IMR-90 (cell line): ENCODE results near the gene RPS3. TPM values are rescaled to one million over a fixed set of nuclear protein-coding genes. Genes with fewer than 3 reads are reported as not detected.
A peak's percentile ranks its signal among the peaks of the same experiment; 100 is the strongest.

ENCODE experiments used
- ATAC-seq: fragments of 200-7000 bp; cut with Tn5 transposase; 2 replicates; pipeline ENCODE4 v1.9.1; 2020; ENCODE audit warnings: low read depth, mild to moderate bottlenecking, moderate library complexity
- BruUV-seq: library from RNA; stranded (reverse); fragments of 400-500 nt; replicated peaks from 2 replicates; lab custom pipeline; 2021; lab: Mats Ljungman, UMichigan
- CTCF ChIA-PET: fragments of 300-600 bp; formaldehyde crosslinking; extraction: SDS; loops from one replicate; lab custom pipeline; 2021; ENCODE audit warnings: antibody characterized with exemption; lab: Yijun Ruan, JAX
- POLR2A ChIA-PET: fragments of 300-600 bp; sonication (Branson Sonifier 250); formaldehyde crosslinking; loops from one replicate; lab custom pipeline; 2022; ENCODE audit warnings: antibody characterized with exemption; ENCODE audit not compliant: unreplicated experiment; lab: Charles Lee
- DNase-seq: peaks from one replicate; pipeline ENCODE4 v3.0.0; 2013
- H2AFZ ChIP-seq: replicated peaks from 2 replicates; pipeline ENCODE3; 2013; ENCODE audit warnings: low read length, mild to moderate bottlenecking; ENCODE audit not compliant: poor library complexity
- H2AK5ac ChIP-seq: 2 replicates; pipeline ENCODE4 v1.6.1; 2013; ENCODE audit warnings: low read depth, low read length, inconsistent platforms
- H2AK9ac ChIP-seq: replicated peaks from 2 replicates; pipeline ENCODE3; 2013; ENCODE audit warnings: mild to moderate bottlenecking, low read depth, low read length, moderate library complexity; ENCODE audit not compliant: poor library complexity
- H2BK120ac ChIP-seq: 2 replicates; pipeline ENCODE4 v1.6.1; 2013; ENCODE audit warnings: low read depth, low read length, inconsistent platforms
- H2BK15ac ChIP-seq: 3 replicates; pipeline ENCODE4 v1.6.1; 2013; ENCODE audit warnings: low read depth, low read length, inconsistent platforms
- H2BK20ac ChIP-seq: 2 replicates; pipeline ENCODE4 v1.6.1; 2013; ENCODE audit warnings: low read depth, mild to moderate bottlenecking, inconsistent platforms, low read length, moderate library complexity
- H2BK5ac ChIP-seq: 2 replicates; pipeline ENCODE4 v1.6.1; 2013; ENCODE audit warnings: mild to moderate bottlenecking, low read depth, low read length, inconsistent platforms; ENCODE audit not compliant: poor library complexity, severe bottlenecking
- H3K14ac ChIP-seq: replicated peaks from 2 replicates; pipeline ENCODE4 v1.6.1; 2013; ENCODE audit warnings: low read depth, low read length, inconsistent platforms
- H3K18ac ChIP-seq: 2 replicates; pipeline ENCODE4 v1.6.1; 2013; ENCODE audit warnings: low read depth, low read length, control low read depth
- H3K23ac ChIP-seq: 2 replicates; pipeline ENCODE4 v1.6.1; 2013; ENCODE audit warnings: low read depth, low read length, inconsistent platforms
- H3K27ac ChIP-seq: 2 replicates; pipeline ENCODE4 v1.5.1; 2013; ENCODE audit warnings: mild to moderate bottlenecking, control low read depth, low read length; ENCODE audit not compliant: insufficient read depth
- H3K27me3 ChIP-seq: 2 replicates; pipeline ENCODE4 v1.6.1; 2013; ENCODE audit warnings: low read length; ENCODE audit not compliant: control insufficient read depth, insufficient read depth
- H3K36me3 ChIP-seq: 2 replicates; pipeline ENCODE4 v1.6.1; 2013; ENCODE audit warnings: low read length, mixed read lengths; ENCODE audit not compliant: control insufficient read depth, insufficient read depth
- H3K4ac ChIP-seq: 2 replicates; pipeline ENCODE4 v1.6.1; 2013; ENCODE audit warnings: low read depth, low read length, inconsistent platforms
- H3K4me1 ChIP-seq: 2 replicates; pipeline ENCODE4 v1.6.1; 2013; ENCODE audit warnings: low read length, mixed read lengths; ENCODE audit not compliant: control insufficient read depth, insufficient read depth
- H3K4me2 ChIP-seq: 2 replicates; pipeline ENCODE4 v1.6.1; 2013; ENCODE audit warnings: low read depth, mild to moderate bottlenecking, control low read depth, low read length, moderate library complexity
- H3K4me3 ChIP-seq: 2 replicates; pipeline ENCODE4 v1.5.1; 2013; ENCODE audit warnings: low read depth, mild to moderate bottlenecking, control low read depth, low read length, moderate library complexity; ENCODE audit not compliant: insufficient read depth
- H3K56ac ChIP-seq: 2 replicates; pipeline ENCODE4 v1.6.1; 2013; ENCODE audit warnings: low read length, inconsistent platforms; ENCODE audit not compliant: insufficient read depth; ENCODE audit errors: extremely low read depth
- H3K79me1 ChIP-seq, 2 experiments: 2 replicates each; pipeline ENCODE4 v1.6.1; 2013; ENCODE audit warnings: low read length in 2 of 2, inconsistent platforms in 1 of 2, low read depth in 1 of 2
- H3K9ac ChIP-seq: 2 replicates; pipeline ENCODE4 v1.6.1; 2013; ENCODE audit warnings: low read depth, low read length, control low read depth
- H3K9me1 ChIP-seq: 2 replicates; pipeline ENCODE4 v1.6.1; 2013; ENCODE audit warnings: low read length, inconsistent platforms; ENCODE audit not compliant: insufficient read depth
- H3K9me3 ChIP-seq: 2 replicates; pipeline ENCODE4 v1.6.1; 2013; ENCODE audit warnings: low read length; ENCODE audit not compliant: control insufficient read depth, insufficient read depth
- H4K20me1 ChIP-seq: 2 replicates; pipeline ENCODE4 v1.6.1; 2013; ENCODE audit warnings: low read length, inconsistent platforms; ENCODE audit not compliant: insufficient read depth
- H4K5ac ChIP-seq: 2 replicates; pipeline ENCODE4 v1.6.1; 2013; ENCODE audit warnings: mild to moderate bottlenecking, low read depth, low read length, control low read depth
- H4K8ac ChIP-seq, 2 experiments: 2 replicates each; pipeline ENCODE4 v1.6.1; 2013; ENCODE audit warnings: low read depth in 2 of 2, low read length in 2 of 2, control low read depth in 1 of 2, inconsistent platforms in 1 of 2
- H4K91ac ChIP-seq: 2 replicates; pipeline ENCODE4 v1.6.1; 2013; ENCODE audit warnings: low read depth, low read length, inconsistent platforms; ENCODE audit not compliant: insufficient read depth
- MAFK ChIP-seq: IDR thresholded peaks from 2 replicates; pipeline ENCODE4 v1.6.1; 2012; ENCODE audit warnings: low read depth, low read length, improper control_type of control experiment
- MAZ ChIP-seq: IDR thresholded peaks from 2 replicates; pipeline ENCODE4 v1.6.1; 2012; ENCODE audit warnings: low read depth, mild to moderate bottlenecking, low read length, improper control_type of control experiment, moderate library complexity, borderline replicate concordance
- MXI1 ChIP-seq: IDR thresholded peaks from 2 replicates; pipeline ENCODE4 v1.6.1; 2012; ENCODE audit warnings: low read depth, mild to moderate bottlenecking, low read length, moderate library complexity, borderline replicate concordance
- RAD21 ChIP-seq: IDR thresholded peaks from 2 replicates; pipeline ENCODE4 v1.6.1; 2012; ENCODE audit warnings: low read length, improper control_type of control experiment
- SMC3 ChIP-seq: fragments of 150-350 bp; IDR thresholded peaks from 2 replicates; pipeline ENCODE4 v1.6.1; 2016; ENCODE audit warnings: low read depth, mild to moderate bottlenecking, antibody characterized with exemption, low read length, moderate library complexity
- WGBS, 2 experiments: methylation state at CpG; one replicate each; pipeline versions ENCODE4 v1.1.5 to v1.1.7; 2013; ENCODE audit warnings: missing lambda C conversion rate in 2 of 2; ENCODE audit not compliant: insufficient read length in 1 of 2; ENCODE audit errors: extremely low coverage in 2 of 2; 5-methylcytosine and 5-hydroxymethylcytosine counted together
- dilution Hi-C: fragments of 300-500 bp; cut with HindIII; formaldehyde crosslinking; loops from one replicate; pipeline ENCODE4 v1.14.3; 2018; ENCODE audit warnings: low sequenced_read_pairs; ENCODE audit not compliant: unreplicated experiment
- in situ Hi-C: fragments of 300-500 bp; cut with MboI; formaldehyde crosslinking; loops from 3 replicates; pipeline ENCODE4 v1.14.3; 2019; ENCODE audit warnings: low sequenced_read_pairs, inconsistent platforms, mixed read lengths
- intact Hi-C: fragments of 100-400 bp; cut with micrococcal nuclease; formaldehyde crosslinking; loops from 2 replicates; pipeline ENCODE4 v1.10.0; 2022
- polyA plus RNA-seq, 3 experiments: library from polyadenylated mRNA; depleted of rRNA; stranded (reverse); fragments of >200 nt; gene quantifications; 2 replicates each; pipeline ENCODE4 v1.2.3, GENCODE V29; 2012; ENCODE audit warnings: low replicate concordance in 1 of 3
- total RNA-seq: library from RNA; depleted of rRNA; stranded (reverse); fragments of >200 nt; gene quantifications from 2 replicates; pipeline ENCODE4 v1.2.3, GENCODE V29; 2012
- TF ChIP-seq, protein P1 (sequence below): conservative IDR thresholded peaks from 2 replicates; pipeline ENCODE4 v1.5.1; 2012; ENCODE audit warnings: mild to moderate bottlenecking, low read depth, low read length, improper control_type of control experiment
- TF ChIP-seq, protein P2 (sequence below): fragments of 150-350 bp; IDR thresholded peaks from 2 replicates; pipeline ENCODE4 v1.6.1; 2017; ENCODE audit warnings: mild to moderate bottlenecking, antibody characterized with exemption, low read length, low read depth

Gene RPS3
- total and polyA plus RNA-seq, 2 of the 4 experiments (the other 2 are of a cell fraction), result 2,360 to 2,477 TPM

DNA sequence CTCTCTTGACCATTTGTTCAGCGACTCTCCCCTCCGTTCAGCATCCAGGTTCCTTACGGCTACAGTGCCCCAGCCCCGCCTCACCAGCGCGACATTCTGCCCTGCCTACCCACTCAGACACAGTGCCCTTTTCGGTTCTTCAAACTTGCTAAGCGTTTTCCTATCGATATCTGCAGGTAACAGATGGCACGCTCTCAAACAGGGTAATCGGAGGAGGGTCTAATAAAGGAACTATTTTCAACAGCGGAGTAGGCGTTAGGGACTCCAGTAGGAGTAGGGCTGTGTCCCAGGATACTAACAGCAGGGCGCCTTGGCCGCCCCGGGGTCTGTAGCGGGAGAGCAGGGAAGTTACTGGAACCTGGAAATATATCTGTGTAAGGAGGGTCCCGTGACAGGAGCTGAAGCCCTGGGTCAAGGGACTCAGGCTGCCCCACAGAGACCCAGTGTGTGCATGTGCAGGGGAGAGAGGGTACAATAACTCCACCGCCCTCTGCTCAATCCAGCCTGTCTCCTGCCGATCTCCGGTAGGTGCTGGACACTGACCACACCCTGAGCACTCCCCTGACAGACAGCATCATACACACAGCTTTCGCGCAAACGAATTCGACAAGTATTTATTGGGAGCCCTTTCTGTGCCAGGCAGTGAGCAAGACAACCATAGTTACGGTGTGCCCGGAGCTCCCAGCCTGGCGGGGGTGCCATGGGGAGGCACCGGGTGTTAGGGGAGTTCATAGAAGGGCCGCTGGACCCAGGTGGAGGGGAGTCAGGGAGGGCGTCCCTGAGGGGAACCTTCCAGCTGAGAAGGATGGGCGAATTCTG lies 31.6 kb downstream of the RPS3 start:
- H4K20me1 ChIP-seq, result 0 out of 2 replicates have a peak, but pooled peaks cover 3% of the 10 kb centered on the region
- dilution Hi-C loops, result no loop called here
- H3K27ac ChIP-seq, result no peak overlapping the region
- ChIA-PET POLR2A (no interaction called here), CTCF (interaction anchor here (1.1 kb wide), 1 partner anchor 30 kb away, joined by 3 read pairs; no protein-coding TSS in a partner anchor)
- H2BK5ac ChIP-seq, result no peak overlapping the region
- H2BK20ac ChIP-seq, result no peak overlapping the region; the same call in 1 of the 2 replicates
- no peaks in the 10 kb centered on the region for H3K9me1 ChIP-seq
- peaks cover 6% of the 10 kb centered on the region for H3K9me3 ChIP-seq
- peaks cover 36% of the 10 kb centered on the region for H3K27me3 ChIP-seq
- H2AK9ac ChIP-seq, result no peak overlapping the region
- no TSS peak for BruUV-seq
- intact Hi-C loops, result no loop called here
- ATAC-seq (no peak), DNase-seq (no peak)
- H4K91ac ChIP-seq, result no peak overlapping the region
- H3K4ac ChIP-seq, result peak overlapping the region; percentile 43; the same call in 1 of the 2 replicates
- H3K23ac ChIP-seq, result peak overlapping the region; percentile 85
- peak overlapping the region; percentile 91 for H2AFZ ChIP-seq
- peak overlapping the region; percentile 40; the same call in 1 of the 2 replicates for H3K4me3 ChIP-seq
- no peaks in the 10 kb centered on the region for H3K36me3 ChIP-seq
- H2BK120ac ChIP-seq, result no peak overlapping the region
- peak overlapping the region; percentile 48 for H3K4me2 ChIP-seq
- H4K8ac ChIP-seq, result peak overlapping the region; percentile 22 to 86; a peak in 3 of 4 replicates
- H3K4me1 ChIP-seq, result 0 out of 2 replicates have a peak, but pooled peaks cover 3% of the 10 kb centered on the region
- no peak overlapping the region for H3K14ac ChIP-seq
- H2BK15ac ChIP-seq, result no peak overlapping the region
- TF ChIP-seq MAZ (no peak), MXI1 (no peak), MAFK (no peak), SMC3 (no peak), RAD21 (no peak)
- TF ChIP-seq, protein P1, sequence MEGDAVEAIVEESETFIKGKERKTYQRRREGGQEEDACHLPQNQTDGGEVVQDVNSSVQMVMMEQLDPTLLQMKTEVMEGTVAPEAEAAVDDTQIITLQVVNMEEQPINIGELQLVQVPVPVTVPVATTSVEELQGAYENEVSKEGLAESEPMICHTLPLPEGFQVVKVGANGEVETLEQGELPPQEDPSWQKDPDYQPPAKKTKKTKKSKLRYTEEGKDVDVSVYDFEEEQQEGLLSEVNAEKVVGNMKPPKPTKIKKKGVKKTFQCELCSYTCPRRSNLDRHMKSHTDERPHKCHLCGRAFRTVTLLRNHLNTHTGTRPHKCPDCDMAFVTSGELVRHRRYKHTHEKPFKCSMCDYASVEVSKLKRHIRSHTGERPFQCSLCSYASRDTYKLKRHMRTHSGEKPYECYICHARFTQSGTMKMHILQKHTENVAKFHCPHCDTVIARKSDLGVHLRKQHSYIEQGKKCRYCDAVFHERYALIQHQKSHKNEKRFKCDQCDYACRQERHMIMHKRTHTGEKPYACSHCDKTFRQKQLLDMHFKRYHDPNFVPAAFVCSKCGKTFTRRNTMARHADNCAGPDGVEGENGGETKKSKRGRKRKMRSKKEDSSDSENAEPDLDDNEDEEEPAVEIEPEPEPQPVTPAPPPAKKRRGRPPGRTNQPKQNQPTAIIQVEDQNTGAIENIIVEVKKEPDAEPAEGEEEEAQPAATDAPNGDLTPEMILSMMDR, result no peak
- TF ChIP-seq, protein P2, sequence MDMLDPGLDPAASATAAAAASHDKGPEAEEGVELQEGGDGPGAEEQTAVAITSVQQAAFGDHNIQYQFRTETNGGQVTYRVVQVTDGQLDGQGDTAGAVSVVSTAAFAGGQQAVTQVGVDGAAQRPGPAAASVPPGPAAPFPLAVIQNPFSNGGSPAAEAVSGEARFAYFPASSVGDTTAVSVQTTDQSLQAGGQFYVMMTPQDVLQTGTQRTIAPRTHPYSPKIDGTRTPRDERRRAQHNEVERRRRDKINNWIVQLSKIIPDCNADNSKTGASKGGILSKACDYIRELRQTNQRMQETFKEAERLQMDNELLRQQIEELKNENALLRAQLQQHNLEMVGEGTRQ, result no peak
- 48% methylated on average over 9 of the region's 32 CpGs; no CpG with 5 or more reads in 1 of the 2 experiments for WGBS, 2 experiments
- no peak overlapping the region for H3K56ac ChIP-seq
- 0 out of 2 replicates have a peak overlapping the region, but pooled peaks have one; percentile 7 for H4K5ac ChIP-seq
- peak overlapping the region; percentile 72; the same call in 1 of the 2 replicates for H2AK5ac ChIP-seq
- no peaks in the 10 kb centered on the region for H3K79me1 ChIP-seq
- peak overlapping the region; percentile 20; the same call in 1 of the 2 replicates for H3K9ac ChIP-seq
- H3K18ac ChIP-seq, result no peak overlapping the region
- in situ Hi-C loops, result no loop called here
